Cardiac ventricle fibroblast (primary cell): ENCODE results near the gene POTEF. TPM values are rescaled to one million over a fixed set of nuclear protein-coding genes. Genes with fewer than 3 reads are reported as not detected.

Source experiments
- total RNA-seq: library from RNA; depleted of rRNA; stranded (reverse); fragments of >200 nt; gene quantifications from 2 replicates; pipeline ENCODE4 v1.2.3, GENCODE V29; 2015

The POTEF gene
- not detected in 2 replicates for total RNA-seq

GRCh38 chr2:130129120-130129829 is at the start of gene POTEF:
Gene POTEF, minus strand, starts transcription at chr2:130129222. Its CDS starts 8,707 bp downstream, at chr2:130120515.

GRCh38 chr2:130145006-130145414 is 16.0 kb upstream of the POTEF start, which contains the start of gene CCDC74B:
Gene CCDC74B, minus strand, starts transcription at chr2:130145112. Its CDS starts 116 bp downstream, at chr2:130144996.

Other genes with a start within 250 kb of the POTEF start
- gene RAB6C, start 149.6 kb downstream of the POTEF start, total RNA-seq: not detected in 2 replicates
- gene CCDC74B, start 15.9 kb upstream of the POTEF start, total RNA-seq: 7.4 and 22.7 TPM in 2 replicates
- 24.1 and 24.4 TPM in 2 replicates for gene SMPD4, start 52.4 kb upstream of the POTEF start, total RNA-seq
- 152 and 168 TPM in 2 replicates for gene MZT2B, start 53.0 kb upstream of the POTEF start, total RNA-seq
- not detected in 2 replicates for gene TUBA3E, start 69.2 kb upstream of the POTEF start, total RNA-seq
- 64.4 and 90.5 TPM in 2 replicates for gene IMP4, start 213.7 kb upstream of the POTEF start, total RNA-seq
- 17.6 and 30.6 TPM in 2 replicates for gene PTPN18, start 226.8 kb upstream of the POTEF start, total RNA-seq